SU-DHL-6 (cell line): ENCODE measurements around the gene SLC23A1.
"Not testable (repeated sequence)": the region's sequence is repeated elsewhere in the genome, so short reads cannot be mapped to it uniquely, and the experiment has no call there.

ENCODE experiments used
- H2AFZ ChIP-seq: fragments of 200-600 bp; sonication (generic); 2 replicates; pipeline ENCODE4 v1.6.1; 2014; ENCODE audit warnings: low read depth, mild to moderate bottlenecking, moderate library complexity, mixed read lengths, antibody characterized with exemption, low read length; ENCODE audit not compliant: severe bottlenecking
- H3F3A ChIP-seq: fragments of 200-600 bp; shearing (Covaris generic); 2 replicates; pipeline ENCODE4 v1.6.0; 2016; ENCODE audit warnings: antibody characterized with exemption, mild to moderate bottlenecking; ENCODE audit not compliant: insufficient read depth
- H3K27ac ChIP-seq: fragments of 200-600 bp; sonication (generic); 2 replicates; pipeline ENCODE4 v1.5.1; 2016; ENCODE audit warnings: low read depth, mild to moderate bottlenecking, low read length, moderate library complexity, mixed read lengths
- H3K27me3 ChIP-seq: fragments of 200-600 bp; sonication (generic), shearing (Covaris generic); 2 replicates; pipeline ENCODE4 v1.6.0; 2014; ENCODE audit warnings: mild to moderate bottlenecking, low read length
- H3K36me3 ChIP-seq: fragments of 200-600 bp; sonication (generic); 2 replicates; pipeline ENCODE4 v1.6.1; 2014; ENCODE audit warnings: mild to moderate bottlenecking, low read length, mixed read lengths
- H3K4me2 ChIP-seq: fragments of 300-600, 200-600 bp; shearing (Covaris generic), sonication (generic); 2 replicates; pipeline ENCODE4 v1.6.0; 2014; ENCODE audit warnings: low read length, low read depth, mild to moderate bottlenecking; ENCODE audit not compliant: poor library complexity, severe bottlenecking
- H3K4me3 ChIP-seq: fragments of 200-600 bp; sonication (generic); 2 replicates; pipeline ENCODE4 v1.5.1; 2014; ENCODE audit warnings: antibody characterized with exemption, low read length, mild to moderate bottlenecking, mixed read lengths; ENCODE audit not compliant: insufficient read depth, poor library complexity, severe bottlenecking
- H3K79me2 ChIP-seq: fragments of 200-600 bp; sonication (generic); 2 replicates; pipeline ENCODE4 v1.6.1; 2014; ENCODE audit warnings: mild to moderate bottlenecking, low read length, moderate library complexity; ENCODE audit not compliant: insufficient read depth
- H3K9ac ChIP-seq: fragments of 200-600 bp; sonication (generic); 2 replicates; pipeline ENCODE4 v1.7.0; 2014; ENCODE audit warnings: mild to moderate bottlenecking, low read length
- H3K9me2 ChIP-seq: fragments of 200-600 bp; sonication (generic); replicated peaks from 2 replicates; pipeline ENCODE4 v1.6.1; 2014; ENCODE audit warnings: low read length; ENCODE audit not compliant: insufficient read depth
- H3K9me3 ChIP-seq: fragments of 200-600 bp; sonication (generic); 2 replicates; pipeline ENCODE4 v1.6.1; 2014; ENCODE audit warnings: low read length, mixed read lengths; ENCODE audit not compliant: insufficient read depth
- H4K20me1 ChIP-seq: fragments of 200-600 bp; sonication (generic); 2 replicates; pipeline ENCODE4 v1.6.1; 2014; ENCODE audit warnings: low read depth, mild to moderate bottlenecking, antibody characterized with exemption, low read length, moderate library complexity, mixed read lengths
- EZH2phosphoT487 ChIP-seq: fragments of 200-600 bp; sonication (generic), shearing (Covaris generic); conservative IDR thresholded peaks from 2 replicates; pipeline ENCODE4 v1.6.1; 2018; ENCODE audit warnings: mild to moderate bottlenecking, antibody characterized with exemption, low read length, moderate library complexity, mixed read lengths
- TF ChIP-seq, protein P1 (sequence below): fragments of 200-600 bp; sonication (generic); IDR thresholded peaks from one replicate; pipeline ENCODE4 v1.5.1; 2017; ENCODE audit warnings: antibody characterized with exemption, mild to moderate bottlenecking, low read length, moderate library complexity; ENCODE audit not compliant: insufficient read depth, poor library complexity, severe bottlenecking

The SLC23A1 gene

GRCh38 chr5:139360384-139360783 is 22.7 kb downstream of the SLC23A1 start:
- H4K20me1 ChIP-seq, result no peaks in the 10 kb centered on the region
- no peaks in the 10 kb centered on the region for H3K9me2 ChIP-seq
- no peak for TF ChIP-seq EZH2phosphoT487
- TF ChIP-seq, protein P1, sequence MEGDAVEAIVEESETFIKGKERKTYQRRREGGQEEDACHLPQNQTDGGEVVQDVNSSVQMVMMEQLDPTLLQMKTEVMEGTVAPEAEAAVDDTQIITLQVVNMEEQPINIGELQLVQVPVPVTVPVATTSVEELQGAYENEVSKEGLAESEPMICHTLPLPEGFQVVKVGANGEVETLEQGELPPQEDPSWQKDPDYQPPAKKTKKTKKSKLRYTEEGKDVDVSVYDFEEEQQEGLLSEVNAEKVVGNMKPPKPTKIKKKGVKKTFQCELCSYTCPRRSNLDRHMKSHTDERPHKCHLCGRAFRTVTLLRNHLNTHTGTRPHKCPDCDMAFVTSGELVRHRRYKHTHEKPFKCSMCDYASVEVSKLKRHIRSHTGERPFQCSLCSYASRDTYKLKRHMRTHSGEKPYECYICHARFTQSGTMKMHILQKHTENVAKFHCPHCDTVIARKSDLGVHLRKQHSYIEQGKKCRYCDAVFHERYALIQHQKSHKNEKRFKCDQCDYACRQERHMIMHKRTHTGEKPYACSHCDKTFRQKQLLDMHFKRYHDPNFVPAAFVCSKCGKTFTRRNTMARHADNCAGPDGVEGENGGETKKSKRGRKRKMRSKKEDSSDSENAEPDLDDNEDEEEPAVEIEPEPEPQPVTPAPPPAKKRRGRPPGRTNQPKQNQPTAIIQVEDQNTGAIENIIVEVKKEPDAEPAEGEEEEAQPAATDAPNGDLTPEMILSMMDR, result no peak
- 0 out of 2 replicates have a peak, but pooled peaks cover 7% of the 10 kb centered on the region for H3F3A ChIP-seq
- H2AFZ ChIP-seq, result no peak overlapping the region
- no peak overlapping the region for H3K4me2 ChIP-seq
- H3K79me2 ChIP-seq, result peaks cover 64% of the 10 kb centered on the region
- H3K9ac ChIP-seq, result no peak overlapping the region
- H3K27ac ChIP-seq, result no peak overlapping the region
- H3K27me3 ChIP-seq, result no peaks in the 10 kb centered on the region
- no peak overlapping the region for H3K4me3 ChIP-seq
- no peaks in the 10 kb centered on the region for H3K9me3 ChIP-seq
- peaks cover 9% of the 10 kb centered on the region; the same call in 1 of the 2 replicates for H3K36me3 ChIP-seq

- H3F3A ChIP-seq, result no peaks in the 10 kb centered on the region
- TF ChIP-seq, protein P1, result no peak
- TF ChIP-seq EZH2phosphoT487, result no peak
- H3K27ac ChIP-seq, result no peak overlapping the region
- no peaks in the 10 kb centered on the region for H3K9me2 ChIP-seq
- H3K36me3 ChIP-seq, result no peaks in the 10 kb centered on the region
- H3K27me3 ChIP-seq, result no peaks in the 10 kb centered on the region
- H3K4me2 ChIP-seq, result no peak overlapping the region
- peaks cover 87% of the 10 kb centered on the region for H3K79me2 ChIP-seq
- H2AFZ ChIP-seq, result no peak overlapping the region
- H3K9ac ChIP-seq, result no peak overlapping the region
- no peaks in the 10 kb centered on the region for H3K9me3 ChIP-seq
- 0 out of 2 replicates have a peak, but pooled peaks cover 4% of the 10 kb centered on the region for H4K20me1 ChIP-seq
- no peak overlapping the region for H3K4me3 ChIP-seq
Observed at GRCh38 chr5:139358064-139358463, 25.0 kb downstream of the SLC23A1 start.

GRCh38 chr5:139355900-139356299 is 27.2 kb downstream of the SLC23A1 start:
- not testable (repeated sequence) for H3K36me3 ChIP-seq, H3K9me3 ChIP-seq, H3K27me3 ChIP-seq, H3K27ac ChIP-seq, H2AFZ ChIP-seq, H3K4me3 ChIP-seq, H3K9me2 ChIP-seq, H3F3A ChIP-seq, H3K4me2 ChIP-seq, H3K9ac ChIP-seq, H4K20me1 ChIP-seq
- peaks cover 97% of the 10 kb centered on the region for H3K79me2 ChIP-seq

DNA sequence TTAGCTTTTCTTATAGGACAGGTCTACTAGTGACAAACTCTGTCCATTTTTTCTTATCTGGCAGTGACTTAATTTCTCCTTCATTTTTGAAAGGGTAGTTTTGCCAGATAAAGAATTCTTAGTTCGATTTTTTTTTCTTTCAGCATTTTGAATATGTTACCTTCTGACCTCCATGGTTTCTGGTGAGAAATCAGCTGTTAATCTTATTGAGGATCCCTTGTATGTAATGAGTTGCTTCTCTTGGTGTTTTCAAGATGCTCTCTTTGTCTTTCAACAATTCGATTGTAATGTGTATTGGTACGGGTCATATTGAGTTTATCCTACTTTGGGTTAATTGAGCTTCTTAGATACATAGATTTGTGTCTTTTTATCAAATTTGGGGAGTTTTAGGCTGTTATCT is 28.9 kb downstream of the SLC23A1 start:
- no peaks in the 10 kb centered on the region for H3K36me3 ChIP-seq
- no peak overlapping the region for H3K4me3 ChIP-seq
- H3K27ac ChIP-seq, result no peak overlapping the region
- no peak overlapping the region for H3K9ac ChIP-seq
- H3K9me3 ChIP-seq, result no peaks in the 10 kb centered on the region
- H3F3A ChIP-seq, result 0 out of 2 replicates have a peak, but pooled peaks cover 5% of the 10 kb centered on the region
- H2AFZ ChIP-seq, result no peak overlapping the region
- H3K79me2 ChIP-seq, result peaks cover 100% of the 10 kb centered on the region
- no peak overlapping the region for H3K4me2 ChIP-seq
- no peaks in the 10 kb centered on the region for H3K27me3 ChIP-seq
- TF ChIP-seq, protein P1, result no peak
- TF ChIP-seq EZH2phosphoT487, result no peak
- H4K20me1 ChIP-seq, result peaks cover 11% of the 10 kb centered on the region; the same call in 1 of the 2 replicates
- no peaks in the 10 kb centered on the region for H3K9me2 ChIP-seq

GRCh38 chr5:139347863-139348262 is 35.2 kb downstream of the SLC23A1 start:
- H3K4me2 ChIP-seq, H3K36me3 ChIP-seq, H3K4me3 ChIP-seq, H3K27ac ChIP-seq, H2AFZ ChIP-seq, H3F3A ChIP-seq, H3K9me3 ChIP-seq, H3K9me2 ChIP-seq, H4K20me1 ChIP-seq, H3K9ac ChIP-seq, H3K27me3 ChIP-seq: not testable (repeated sequence)
- peaks cover 98% of the 10 kb centered on the region for H3K79me2 ChIP-seq

- not testable (repeated sequence) for H4K20me1 ChIP-seq, H3K27me3 ChIP-seq, H2AFZ ChIP-seq, H3K9me2 ChIP-seq, H3K9ac ChIP-seq, H3K27ac ChIP-seq, H3K9me3 ChIP-seq, H3K4me3 ChIP-seq, H3K36me3 ChIP-seq, H3K4me2 ChIP-seq
- Histone ChIP-seq H3F3A (peaks cover 11% of the 10 kb centered on the region), H3K79me2 (peaks cover 80% of the 10 kb centered on the region)
Observed at GRCh38 chr5:139345442-139345841, 37.7 kb downstream of the SLC23A1 start.
